GM23338 (cell line): Measurements from ENCODE around the gene COX15. TPM values are rescaled to one million over a fixed set of nuclear protein-coding genes. Genes with fewer than 3 reads are reported as not detected.

Experiments used
- ATAC-seq: fragments of 200-7000 bp; cut with Tn5 transposase; 3 replicates; pipeline ENCODE4 v1.9.1; 2020
- DNase-seq: peaks from one replicate; pipeline ENCODE4 v3.0.0-alpha.2; 2015; ENCODE audit warnings: low spot score
- H2AFZ ChIP-seq: fragments of 200-600 bp; sonication (generic); 2 replicates; pipeline ENCODE4 v1.8.0; 2016; ENCODE audit warnings: antibody characterized with exemption, mild to moderate bottlenecking, moderate library complexity
- H3F3A ChIP-seq: fragments of 200-600 bp; sonication (generic); replicated peaks from 2 replicates; pipeline ENCODE4 v1.8.0; 2017; ENCODE audit warnings: antibody characterized with exemption, mixed run types, low read depth
- H3K27ac ChIP-seq: fragments of 200-600 bp; sonication (generic); 2 replicates; pipeline ENCODE4 v1.6.1; 2016; ENCODE audit warnings: low read depth
- H3K27me3 ChIP-seq: fragments of 200-600 bp; sonication (generic); 2 replicates; pipeline ENCODE4 v1.8.0; 2016; ENCODE audit warnings: mild to moderate bottlenecking, mixed run types, moderate library complexity; ENCODE audit not compliant: insufficient read depth
- H3K36me3 ChIP-seq: fragments of 200-600 bp; sonication (generic); 2 replicates; pipeline ENCODE4 v1.8.0; 2016; ENCODE audit warnings: mild to moderate bottlenecking; ENCODE audit not compliant: insufficient read depth
- H3K4me1 ChIP-seq: fragments of 200-600 bp; sonication (generic); 2 replicates; pipeline ENCODE4 v1.8.0; 2016; ENCODE audit warnings: mild to moderate bottlenecking, moderate library complexity; ENCODE audit not compliant: insufficient read depth
- H3K4me2 ChIP-seq: fragments of 200-600 bp; sonication (generic); 2 replicates; pipeline ENCODE4 v1.7.1; 2017; ENCODE audit warnings: mixed run types
- H3K4me3 ChIP-seq: fragments of 200-600 bp; sonication (generic); 2 replicates; pipeline ENCODE4 v1.6.1; 2016; ENCODE audit warnings: mixed run types
- H3K79me2 ChIP-seq: fragments of 200-600 bp; sonication (generic); replicated peaks from 2 replicates; pipeline ENCODE4 v1.8.0; 2017; ENCODE audit warnings: mild to moderate bottlenecking; ENCODE audit not compliant: insufficient read depth
- H3K9me2 ChIP-seq: fragments of 200-600 bp; sonication (generic); 2 replicates; pipeline ENCODE4 v1.8.0; 2017; ENCODE audit not compliant: insufficient read depth
- H4K20me1 ChIP-seq: fragments of 200-600 bp; sonication (generic); replicated peaks from 2 replicates; pipeline ENCODE4 v1.8.0; 2017; ENCODE audit warnings: mild to moderate bottlenecking; ENCODE audit not compliant: insufficient read depth
- H3K27ac Mint-ChIP-seq: 2 replicates; pipeline ENCODE4 v1.8.0; 2020; ENCODE audit warnings: inconsistent platforms, mild to moderate bottlenecking, moderate library complexity, mixed read lengths
- H3K27me3 Mint-ChIP-seq: 3 replicates; pipeline ENCODE4 v1.8.0; 2022; ENCODE audit warnings: low read depth, mild to moderate bottlenecking, moderate library complexity, mixed read lengths, inconsistent platforms; ENCODE audit not compliant: insufficient read depth, poor library complexity
- H3K36me3 Mint-ChIP-seq: 3 replicates; pipeline ENCODE4 v1.8.0; 2021; ENCODE audit warnings: low read depth, mild to moderate bottlenecking, inconsistent platforms, moderate library complexity, mixed read lengths
- H3K4me1 Mint-ChIP-seq: 3 replicates; pipeline ENCODE4 v1.8.0; 2020; ENCODE audit warnings: mild to moderate bottlenecking, inconsistent platforms, mixed read lengths
- H3K4me3 Mint-ChIP-seq: 3 replicates; pipeline ENCODE4 v1.8.0; 2021; ENCODE audit warnings: moderate library complexity, mild to moderate bottlenecking, inconsistent platforms, mixed read lengths
- H3K9me3 Mint-ChIP-seq: 3 replicates; pipeline ENCODE4 v1.8.0; 2020; ENCODE audit warnings: moderate library complexity, mild to moderate bottlenecking, inconsistent platforms, mixed read lengths
- EZH2 ChIP-seq: fragments of 200-600 bp; sonication (generic); IDR thresholded peaks from one replicate; pipeline ENCODE4 v1.8.0; 2017; ENCODE audit warnings: antibody characterized with exemption, mild to moderate bottlenecking, low read depth; ENCODE audit not compliant: unreplicated experiment
- POLR2AphosphoS5 ChIP-seq: IDR thresholded peaks from 2 replicates; pipeline ENCODE4 v1.6.1; 2016; ENCODE audit warnings: antibody characterized with exemption, low read depth
- STAT1 ChIP-seq: IDR thresholded peaks from one replicate; pipeline ENCODE4 v1.6.1; 2016; ENCODE audit warnings: antibody characterized with exemption; ENCODE audit not compliant: unreplicated experiment
- ZNF331 ChIP-seq: fragments of 250-450 bp; sonication (Bioruptor Pico); IDR thresholded peaks from 2 replicates; pipeline ENCODE4 v1.5.0; 2020; ENCODE audit warnings: low read depth, mild to moderate bottlenecking, moderate library complexity
- polyA plus RNA-seq: library from polyadenylated mRNA; unstranded; fragments of >200 nt; fragmentation: Nextera tagmentation; extraction: Ambion mirVana; gene quantifications from 2 replicates; pipeline ENCODE4 v1.2.1, GENCODE V29; 2016
- total RNA-seq: library from RNA; depleted of rRNA; stranded (reverse); fragments of >200 nt; shearing (Covaris generic); gene quantifications from 2 replicates; pipeline ENCODE4 v1.2.3, GENCODE V29; 2014
- TF ChIP-seq, protein P1 (sequence below): IDR thresholded peaks from one replicate; pipeline ENCODE4 v1.6.1; 2018; ENCODE audit warnings: antibody characterized with exemption; ENCODE audit not compliant: unreplicated experiment
- TF ChIP-seq, protein P2 (sequence below): fragments of 250-450 bp; sonication (Bioruptor Pico); IDR thresholded peaks from 2 replicates; pipeline ENCODE4 v1.5.0; 2020; ENCODE audit warnings: mild to moderate bottlenecking, moderate library complexity
- TF ChIP-seq, protein P3 (sequence below): IDR thresholded peaks from 2 replicates; pipeline ENCODE4 v1.6.1; 2016; ENCODE audit warnings: antibody characterized with exemption

COX15 gene
- total and polyA plus RNA-seq, 2 experiments from 2014 or later: 22.3 to 38.1 TPM

DNA sequence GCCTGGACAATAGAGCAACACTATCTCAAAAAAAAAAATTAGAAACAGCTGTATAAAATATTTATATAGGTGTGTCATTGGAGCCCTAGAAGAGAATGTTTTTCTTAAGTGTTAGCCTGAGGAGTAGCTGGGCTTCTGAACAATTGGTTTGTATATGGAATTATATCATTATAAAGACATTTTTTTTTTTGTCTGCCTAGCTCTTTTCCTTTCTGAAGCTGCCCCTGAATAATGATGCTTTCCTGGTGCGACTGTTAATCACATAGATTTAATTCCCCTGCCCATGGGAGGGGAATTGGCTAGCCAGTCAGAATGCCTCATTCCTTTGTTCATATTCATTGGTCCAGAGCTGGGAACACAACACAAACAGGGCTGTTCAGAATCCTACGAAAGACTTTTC, 36.6 kb upstream of the COX15 start:
- H3K4me3 Mint-ChIP-seq: no peak overlapping the region
- H3K27me3 ChIP-seq: no peaks in the 10 kb centered on the region
- no peaks in the 10 kb centered on the region for H3K79me2 ChIP-seq
- no peaks in the 10 kb centered on the region for H3K4me1 Mint-ChIP-seq
- peaks cover 4% of the 10 kb centered on the region; the same call in 1 of the 2 replicates for H3K9me2 ChIP-seq
- H2AFZ ChIP-seq: no peak overlapping the region
- H3K4me2 ChIP-seq: no peak overlapping the region
- ATAC-seq (no peak), DNase-seq (no peak)
- no peak overlapping the region for H3K27ac ChIP-seq
- TF ChIP-seq ZNF331 (CRISPR knock-in tag) (no peak), EZH2 (no peak)
- TF ChIP-seq, protein P1, sequence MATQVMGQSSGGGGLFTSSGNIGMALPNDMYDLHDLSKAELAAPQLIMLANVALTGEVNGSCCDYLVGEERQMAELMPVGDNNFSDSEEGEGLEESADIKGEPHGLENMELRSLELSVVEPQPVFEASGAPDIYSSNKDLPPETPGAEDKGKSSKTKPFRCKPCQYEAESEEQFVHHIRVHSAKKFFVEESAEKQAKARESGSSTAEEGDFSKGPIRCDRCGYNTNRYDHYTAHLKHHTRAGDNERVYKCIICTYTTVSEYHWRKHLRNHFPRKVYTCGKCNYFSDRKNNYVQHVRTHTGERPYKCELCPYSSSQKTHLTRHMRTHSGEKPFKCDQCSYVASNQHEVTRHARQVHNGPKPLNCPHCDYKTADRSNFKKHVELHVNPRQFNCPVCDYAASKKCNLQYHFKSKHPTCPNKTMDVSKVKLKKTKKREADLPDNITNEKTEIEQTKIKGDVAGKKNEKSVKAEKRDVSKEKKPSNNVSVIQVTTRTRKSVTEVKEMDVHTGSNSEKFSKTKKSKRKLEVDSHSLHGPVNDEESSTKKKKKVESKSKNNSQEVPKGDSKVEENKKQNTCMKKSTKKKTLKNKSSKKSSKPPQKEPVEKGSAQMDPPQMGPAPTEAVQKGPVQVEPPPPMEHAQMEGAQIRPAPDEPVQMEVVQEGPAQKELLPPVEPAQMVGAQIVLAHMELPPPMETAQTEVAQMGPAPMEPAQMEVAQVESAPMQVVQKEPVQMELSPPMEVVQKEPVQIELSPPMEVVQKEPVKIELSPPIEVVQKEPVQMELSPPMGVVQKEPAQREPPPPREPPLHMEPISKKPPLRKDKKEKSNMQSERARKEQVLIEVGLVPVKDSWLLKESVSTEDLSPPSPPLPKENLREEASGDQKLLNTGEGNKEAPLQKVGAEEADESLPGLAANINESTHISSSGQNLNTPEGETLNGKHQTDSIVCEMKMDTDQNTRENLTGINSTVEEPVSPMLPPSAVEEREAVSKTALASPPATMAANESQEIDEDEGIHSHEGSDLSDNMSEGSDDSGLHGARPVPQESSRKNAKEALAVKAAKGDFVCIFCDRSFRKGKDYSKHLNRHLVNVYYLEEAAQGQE: no peak
- no peaks in the 10 kb centered on the region for H4K20me1 ChIP-seq
- H3K36me3 Mint-ChIP-seq: no peaks in the 10 kb centered on the region
- H3K27me3 Mint-ChIP-seq: no peaks in the 10 kb centered on the region
- no peaks in the 10 kb centered on the region for H3F3A ChIP-seq
- H3K9me3 Mint-ChIP-seq: no peaks in the 10 kb centered on the region
- H3K4me3 ChIP-seq: no peak overlapping the region
- H3K27ac Mint-ChIP-seq: no peak overlapping the region
- H3K36me3 ChIP-seq: no peaks in the 10 kb centered on the region
- no peaks in the 10 kb centered on the region for H3K4me1 ChIP-seq

DNA sequence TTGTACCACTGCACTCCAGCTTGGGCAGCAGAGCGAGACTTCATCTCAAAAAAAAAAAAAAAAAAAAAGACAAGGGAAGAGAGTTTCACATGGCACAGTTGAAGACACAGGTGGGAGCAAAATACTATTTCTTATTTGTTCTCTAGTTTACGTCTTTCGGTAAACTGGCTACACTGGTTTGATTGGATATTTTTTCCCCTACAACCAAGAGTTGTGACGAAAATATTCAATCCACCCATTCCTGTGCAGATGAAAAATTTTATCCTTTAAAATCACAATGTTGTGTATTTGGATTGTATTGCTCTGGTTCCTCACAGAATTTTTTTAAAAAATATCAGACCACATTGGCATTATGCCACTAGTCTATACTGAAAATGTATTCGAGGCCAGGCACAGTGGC, 36.0 kb upstream of the COX15 start:
- Histone ChIP-seq H3K4me3 (no peak overlapping the region), H3K36me3 (no peaks in the 10 kb centered on the region), H3K79me2 (no peaks in the 10 kb centered on the region), H3F3A (no peaks in the 10 kb centered on the region), H3K4me2 (no peak overlapping the region), H4K20me1 (no peaks in the 10 kb centered on the region), H3K27ac (no peak overlapping the region), H3K9me2 (peaks cover 4% of the 10 kb centered on the region; the same call in 1 of the 2 replicates), H2AFZ (no peak overlapping the region), H3K27me3 (no peaks in the 10 kb centered on the region), H3K4me1 (no peaks in the 10 kb centered on the region)
- ATAC-seq: no peak
- no peaks in the 10 kb centered on the region for H3K9me3 Mint-ChIP-seq
- H3K4me3 Mint-ChIP-seq: no peak overlapping the region
- H3K27me3 Mint-ChIP-seq: no peaks in the 10 kb centered on the region
- H3K36me3 Mint-ChIP-seq: no peaks in the 10 kb centered on the region
- no peak overlapping the region for H3K27ac Mint-ChIP-seq
- DNase-seq: no peak
- no peaks in the 10 kb centered on the region for H3K4me1 Mint-ChIP-seq
- TF ChIP-seq, protein P2, sequence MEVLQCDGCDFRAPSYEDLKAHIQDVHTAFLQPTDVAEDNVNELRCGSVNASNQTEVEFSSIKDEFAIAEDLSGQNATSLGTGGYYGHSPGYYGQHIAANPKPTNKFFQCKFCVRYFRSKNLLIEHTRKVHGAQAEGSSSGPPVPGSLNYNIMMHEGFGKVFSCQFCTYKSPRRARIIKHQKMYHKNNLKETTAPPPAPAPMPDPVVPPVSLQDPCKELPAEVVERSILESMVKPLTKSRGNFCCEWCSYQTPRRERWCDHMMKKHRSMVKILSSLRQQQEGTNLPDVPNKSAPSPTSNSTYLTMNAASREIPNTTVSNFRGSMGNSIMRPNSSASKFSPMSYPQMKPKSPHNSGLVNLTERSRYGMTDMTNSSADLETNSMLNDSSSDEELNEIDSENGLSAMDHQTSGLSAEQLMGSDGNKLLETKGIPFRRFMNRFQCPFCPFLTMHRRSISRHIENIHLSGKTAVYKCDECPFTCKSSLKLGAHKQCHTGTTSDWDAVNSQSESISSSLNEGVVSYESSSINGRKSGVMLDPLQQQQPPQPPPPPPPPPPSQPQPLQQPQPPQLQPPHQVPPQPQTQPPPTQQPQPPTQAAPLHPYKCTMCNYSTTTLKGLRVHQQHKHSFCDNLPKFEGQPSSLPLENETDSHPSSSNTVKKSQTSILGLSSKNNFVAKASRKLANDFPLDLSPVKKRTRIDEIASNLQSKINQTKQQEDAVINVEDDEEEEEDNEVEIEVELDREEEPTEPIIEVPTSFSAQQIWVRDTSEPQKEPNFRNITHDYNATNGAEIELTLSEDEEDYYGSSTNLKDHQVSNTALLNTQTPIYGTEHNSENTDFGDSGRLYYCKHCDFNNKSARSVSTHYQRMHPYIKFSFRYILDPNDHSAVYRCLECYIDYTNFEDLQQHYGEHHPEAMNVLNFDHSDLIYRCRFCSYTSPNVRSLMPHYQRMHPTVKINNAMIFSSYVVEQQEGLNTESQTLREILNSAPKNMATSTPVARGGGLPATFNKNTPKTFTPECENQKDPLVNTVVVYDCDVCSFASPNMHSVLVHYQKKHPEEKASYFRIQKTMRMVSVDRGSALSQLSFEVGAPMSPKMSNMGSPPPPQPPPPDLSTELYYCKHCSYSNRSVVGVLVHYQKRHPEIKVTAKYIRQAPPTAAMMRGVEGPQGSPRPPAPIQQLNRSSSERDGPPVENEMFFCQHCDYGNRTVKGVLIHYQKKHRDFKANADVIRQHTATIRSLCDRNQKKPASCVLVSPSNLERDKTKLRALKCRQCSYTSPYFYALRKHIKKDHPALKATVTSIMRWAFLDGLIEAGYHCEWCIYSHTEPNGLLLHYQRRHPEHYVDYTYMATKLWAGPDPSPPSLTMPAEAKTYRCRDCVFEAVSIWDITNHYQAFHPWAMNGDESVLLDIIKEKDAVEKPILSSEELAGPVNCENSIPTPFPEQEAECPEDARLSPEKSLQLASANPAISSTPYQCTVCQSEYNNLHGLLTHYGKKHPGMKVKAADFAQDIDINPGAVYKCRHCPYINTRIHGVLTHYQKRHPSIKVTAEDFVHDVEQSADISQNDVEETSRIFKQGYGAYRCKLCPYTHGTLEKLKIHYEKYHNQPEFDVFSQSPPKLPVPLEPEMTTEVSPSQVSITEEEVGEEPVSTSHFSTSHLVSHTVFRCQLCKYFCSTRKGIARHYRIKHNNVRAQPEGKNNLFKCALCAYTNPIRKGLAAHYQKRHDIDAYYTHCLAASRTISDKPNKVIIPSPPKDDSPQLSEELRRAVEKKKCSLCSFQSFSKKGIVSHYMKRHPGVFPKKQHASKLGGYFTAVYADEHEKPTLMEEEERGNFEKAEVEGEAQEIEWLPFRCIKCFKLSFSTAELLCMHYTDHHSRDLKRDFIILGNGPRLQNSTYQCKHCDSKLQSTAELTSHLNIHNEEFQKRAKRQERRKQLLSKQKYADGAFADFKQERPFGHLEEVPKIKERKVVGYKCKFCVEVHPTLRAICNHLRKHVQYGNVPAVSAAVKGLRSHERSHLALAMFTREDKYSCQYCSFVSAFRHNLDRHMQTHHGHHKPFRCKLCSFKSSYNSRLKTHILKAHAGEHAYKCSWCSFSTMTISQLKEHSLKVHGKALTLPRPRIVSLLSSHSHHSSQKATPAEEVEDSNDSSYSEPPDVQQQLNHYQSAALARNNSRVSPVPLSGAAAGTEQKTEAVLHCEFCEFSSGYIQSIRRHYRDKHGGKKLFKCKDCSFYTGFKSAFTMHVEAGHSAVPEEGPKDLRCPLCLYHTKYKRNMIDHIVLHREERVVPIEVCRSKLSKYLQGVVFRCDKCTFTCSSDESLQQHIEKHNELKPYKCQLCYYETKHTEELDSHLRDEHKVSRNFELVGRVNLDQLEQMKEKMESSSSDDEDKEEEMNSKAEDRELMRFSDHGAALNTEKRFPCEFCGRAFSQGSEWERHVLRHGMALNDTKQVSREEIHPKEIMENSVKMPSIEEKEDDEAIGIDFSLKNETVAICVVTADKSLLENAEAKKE (CRISPR knock-in tag): no peak
- no peak for TF ChIP-seq POLR2AphosphoS5
- no peak for TF ChIP-seq ZNF331 (CRISPR knock-in tag)
- no peak for TF ChIP-seq STAT1
- TF ChIP-seq, protein P1: no peak
- TF ChIP-seq, protein P3, sequence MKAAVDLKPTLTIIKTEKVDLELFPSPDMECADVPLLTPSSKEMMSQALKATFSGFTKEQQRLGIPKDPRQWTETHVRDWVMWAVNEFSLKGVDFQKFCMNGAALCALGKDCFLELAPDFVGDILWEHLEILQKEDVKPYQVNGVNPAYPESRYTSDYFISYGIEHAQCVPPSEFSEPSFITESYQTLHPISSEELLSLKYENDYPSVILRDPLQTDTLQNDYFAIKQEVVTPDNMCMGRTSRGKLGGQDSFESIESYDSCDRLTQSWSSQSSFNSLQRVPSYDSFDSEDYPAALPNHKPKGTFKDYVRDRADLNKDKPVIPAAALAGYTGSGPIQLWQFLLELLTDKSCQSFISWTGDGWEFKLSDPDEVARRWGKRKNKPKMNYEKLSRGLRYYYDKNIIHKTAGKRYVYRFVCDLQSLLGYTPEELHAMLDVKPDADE: no peak
